Measurements from ENCODE around the gene POLN.

Gene POLN

DNA sequence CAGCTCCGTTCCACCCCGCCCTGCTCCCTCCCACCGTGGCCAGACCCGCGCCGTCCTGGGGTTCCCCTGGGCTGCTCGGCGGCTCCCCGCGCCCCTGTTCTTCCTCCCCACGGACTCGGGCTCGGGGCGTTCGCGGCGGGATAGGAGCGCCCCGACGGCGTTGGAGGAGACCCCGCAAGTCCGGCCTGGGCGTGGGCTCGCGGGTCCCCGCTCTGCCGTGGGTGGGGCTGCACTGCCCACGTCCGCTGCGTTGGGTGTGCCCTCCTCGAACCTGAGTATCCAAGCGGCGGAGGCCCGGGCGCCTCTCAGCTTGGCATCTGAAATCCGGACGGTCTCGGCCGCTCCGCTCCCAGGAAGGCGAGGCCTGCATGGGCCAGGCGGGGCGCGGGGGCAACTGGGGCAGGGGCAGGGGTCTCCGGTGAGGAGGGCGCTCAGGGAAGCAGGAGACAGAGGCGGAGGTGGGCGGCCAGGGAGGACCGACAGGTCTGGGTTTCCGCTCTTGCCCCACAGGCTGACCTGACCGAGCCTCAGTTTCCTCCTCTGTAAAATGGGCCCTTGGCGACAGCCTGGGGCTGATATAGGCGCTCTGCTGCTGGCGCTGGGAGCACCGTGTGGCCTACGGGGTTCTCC is 194.8 kb downstream of the POLN start:
- Histone ChIP-seq H3F3A (ENCODE audit: low read depth) (no peaks in the 10 kb centered on the region), H3K27me3 (ENCODE audit: insufficient read depth, low read length, poor library complexity, severe bottlenecking) (no peaks in the 10 kb centered on the region), H3K4me3 (ENCODE audit: low read length, poor library complexity, severe bottlenecking) (no peak overlapping the region), H3K9me2 (replicated peaks; ENCODE audit: low read depth, low read length) (no peaks in the 10 kb centered on the region), H3K4me2 (ENCODE audit: low read depth, low read length, poor library complexity, severe bottlenecking) (no peak overlapping the region), H3K9me3 (ENCODE audit: insufficient read depth, low read depth, low read length) (no peaks in the 10 kb centered on the region), H3K79me2 (ENCODE audit: insufficient read depth, low read length) (no peaks in the 10 kb centered on the region), H4K20me1 (ENCODE audit: insufficient read depth, low read length, poor library complexity, severe bottlenecking) (no peaks in the 10 kb centered on the region), H3K9ac (ENCODE audit: low read depth, low read length, poor library complexity, severe bottlenecking) (no peak overlapping the region), H3K4me1 (ENCODE audit: insufficient read depth, low read length, poor library complexity, severe bottlenecking) (no peaks in the 10 kb centered on the region), H2AFZ (ENCODE audit: low read length) (no peak overlapping the region), H3K36me3 (ENCODE audit: insufficient read depth, low read length) (no peaks in the 10 kb centered on the region)
- no peak for TF ChIP-seq EZH2phosphoT487 (IDR thresholded peaks at IDR 0.05; ENCODE audit: borderline replicate concordance)
- TF ChIP-seq, protein P1, sequence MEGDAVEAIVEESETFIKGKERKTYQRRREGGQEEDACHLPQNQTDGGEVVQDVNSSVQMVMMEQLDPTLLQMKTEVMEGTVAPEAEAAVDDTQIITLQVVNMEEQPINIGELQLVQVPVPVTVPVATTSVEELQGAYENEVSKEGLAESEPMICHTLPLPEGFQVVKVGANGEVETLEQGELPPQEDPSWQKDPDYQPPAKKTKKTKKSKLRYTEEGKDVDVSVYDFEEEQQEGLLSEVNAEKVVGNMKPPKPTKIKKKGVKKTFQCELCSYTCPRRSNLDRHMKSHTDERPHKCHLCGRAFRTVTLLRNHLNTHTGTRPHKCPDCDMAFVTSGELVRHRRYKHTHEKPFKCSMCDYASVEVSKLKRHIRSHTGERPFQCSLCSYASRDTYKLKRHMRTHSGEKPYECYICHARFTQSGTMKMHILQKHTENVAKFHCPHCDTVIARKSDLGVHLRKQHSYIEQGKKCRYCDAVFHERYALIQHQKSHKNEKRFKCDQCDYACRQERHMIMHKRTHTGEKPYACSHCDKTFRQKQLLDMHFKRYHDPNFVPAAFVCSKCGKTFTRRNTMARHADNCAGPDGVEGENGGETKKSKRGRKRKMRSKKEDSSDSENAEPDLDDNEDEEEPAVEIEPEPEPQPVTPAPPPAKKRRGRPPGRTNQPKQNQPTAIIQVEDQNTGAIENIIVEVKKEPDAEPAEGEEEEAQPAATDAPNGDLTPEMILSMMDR (conservative IDR thresholded peaks at IDR 0.05; ENCODE audit: low read length) = no peak

DNA sequence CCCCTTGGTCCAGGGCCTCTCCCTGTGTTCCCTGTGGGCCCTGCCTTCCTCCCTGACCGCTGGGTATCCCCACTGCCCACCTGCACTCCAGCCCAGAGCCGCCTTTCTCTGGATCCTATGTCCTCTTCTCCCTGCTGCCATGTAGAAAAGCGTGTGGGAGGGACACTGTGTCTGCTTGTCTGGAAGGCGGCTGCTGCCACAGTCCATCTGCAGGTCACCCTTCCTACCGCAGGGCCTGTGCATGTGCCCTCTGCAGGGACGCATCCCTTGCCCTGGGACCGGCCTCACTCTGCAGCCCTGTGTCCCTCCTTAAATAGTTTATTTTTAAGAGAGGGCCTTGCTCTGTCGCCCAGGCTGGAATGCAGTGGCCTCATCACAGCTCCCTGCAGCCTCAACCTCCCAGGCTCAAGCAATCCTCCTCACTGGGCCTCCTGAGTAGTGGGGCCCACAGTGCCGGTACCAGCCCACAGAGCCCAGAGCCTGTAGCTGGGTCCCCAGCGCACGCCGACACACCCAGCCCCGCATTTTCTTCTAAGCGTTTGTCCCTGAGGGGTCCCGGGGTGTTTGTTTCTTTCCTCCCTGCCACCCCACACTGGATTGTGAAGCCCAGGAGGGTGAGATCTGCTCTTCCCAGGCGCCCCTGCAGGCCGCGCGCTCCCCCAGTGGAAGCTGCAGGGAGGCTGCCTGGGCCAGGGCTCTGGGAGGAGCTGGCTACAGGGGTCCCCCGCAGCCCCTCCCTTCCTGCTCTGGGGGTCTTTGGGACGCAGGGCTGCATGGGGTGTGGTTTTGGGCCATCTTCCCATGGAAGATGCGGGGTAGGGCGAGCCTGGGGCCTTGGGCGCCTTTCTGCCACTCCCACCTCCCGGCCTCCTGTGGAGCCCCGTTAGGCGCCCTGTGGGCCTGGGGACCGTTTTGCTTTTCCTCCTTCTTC is 195.6 kb downstream of the POLN start:
- no peak overlapping the region for H2AFZ ChIP-seq (ENCODE audit: low read length)
- no peaks in the 10 kb centered on the region for H3K9me2 ChIP-seq (replicated peaks; ENCODE audit: low read depth, low read length)
- H4K20me1 ChIP-seq (ENCODE audit: insufficient read depth, low read length, poor library complexity, severe bottlenecking) = no peaks in the 10 kb centered on the region
- no peaks in the 10 kb centered on the region for H3K27me3 ChIP-seq (ENCODE audit: insufficient read depth, low read length, poor library complexity, severe bottlenecking)
- TF ChIP-seq, protein P1 (conservative IDR thresholded peaks at IDR 0.05; ENCODE audit: low read length) = no peak
- no peak for TF ChIP-seq EZH2phosphoT487 (IDR thresholded peaks at IDR 0.05; ENCODE audit: borderline replicate concordance)
- H3K36me3 ChIP-seq (ENCODE audit: insufficient read depth, low read length) = no peaks in the 10 kb centered on the region
- H3K9ac ChIP-seq (ENCODE audit: low read depth, low read length, poor library complexity, severe bottlenecking) = no peak overlapping the region
- no peaks in the 10 kb centered on the region for H3F3A ChIP-seq (ENCODE audit: low read depth)
- no peak overlapping the region for H3K4me2 ChIP-seq (ENCODE audit: low read depth, low read length, poor library complexity, severe bottlenecking)
- H3K9me3 ChIP-seq (ENCODE audit: insufficient read depth, low read depth, low read length) = no peaks in the 10 kb centered on the region
- H3K4me1 ChIP-seq (ENCODE audit: insufficient read depth, low read length, poor library complexity, severe bottlenecking) = no peaks in the 10 kb centered on the region
- no peaks in the 10 kb centered on the region for H3K79me2 ChIP-seq (ENCODE audit: insufficient read depth, low read length)
- no peak overlapping the region for H3K4me3 ChIP-seq (ENCODE audit: low read length, poor library complexity, severe bottlenecking)

DNA sequence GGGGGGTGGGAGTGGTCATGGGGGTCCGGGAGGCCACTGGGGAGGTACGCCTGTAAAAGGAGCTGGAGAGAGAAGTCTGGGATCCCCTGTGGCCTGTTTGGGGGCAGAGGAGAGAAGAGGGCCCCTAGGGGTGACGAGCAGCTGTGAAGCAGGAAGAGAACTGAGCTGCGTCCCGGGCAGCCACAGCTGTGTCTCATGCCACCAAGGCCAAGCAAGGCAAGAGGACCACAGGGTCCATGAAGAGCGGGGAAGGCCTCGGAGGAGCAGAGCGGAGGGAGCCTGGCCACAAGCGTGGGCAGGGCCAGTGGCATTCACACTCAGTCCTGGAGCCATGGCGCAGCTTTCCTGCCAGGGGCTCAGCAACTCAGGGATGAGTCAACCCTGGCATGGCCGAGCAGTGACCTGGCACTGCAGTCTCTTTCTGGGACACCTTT is 196.4 kb downstream of the POLN start:
- Histone ChIP-seq H3K4me3 (ENCODE audit: low read length, poor library complexity, severe bottlenecking) (no peak overlapping the region), H3K36me3 (ENCODE audit: insufficient read depth, low read length) (no peaks in the 10 kb centered on the region), H3K27me3 (ENCODE audit: insufficient read depth, low read length, poor library complexity, severe bottlenecking) (no peaks in the 10 kb centered on the region), H3K4me1 (ENCODE audit: insufficient read depth, low read length, poor library complexity, severe bottlenecking) (no peaks in the 10 kb centered on the region), H3F3A (ENCODE audit: low read depth) (no peaks in the 10 kb centered on the region), H4K20me1 (ENCODE audit: insufficient read depth, low read length, poor library complexity, severe bottlenecking) (no peaks in the 10 kb centered on the region), H3K9ac (ENCODE audit: low read depth, low read length, poor library complexity, severe bottlenecking) (no peak overlapping the region), H3K9me2 (replicated peaks; ENCODE audit: low read depth, low read length) (no peaks in the 10 kb centered on the region), H3K4me2 (ENCODE audit: low read depth, low read length, poor library complexity, severe bottlenecking) (no peak overlapping the region), H3K79me2 (ENCODE audit: insufficient read depth, low read length) (no peaks in the 10 kb centered on the region), H2AFZ (ENCODE audit: low read length) (no peak overlapping the region), H3K9me3 (ENCODE audit: insufficient read depth, low read depth, low read length) (no peaks in the 10 kb centered on the region)
- TF ChIP-seq, protein P1 (conservative IDR thresholded peaks at IDR 0.05; ENCODE audit: low read length) = no peak
- no peak for TF ChIP-seq EZH2phosphoT487 (IDR thresholded peaks at IDR 0.05; ENCODE audit: borderline replicate concordance)

Data from Loucy (cell line).